ENCODE data around the gene BAIAP2.

BAIAP2 gene

DNA sequence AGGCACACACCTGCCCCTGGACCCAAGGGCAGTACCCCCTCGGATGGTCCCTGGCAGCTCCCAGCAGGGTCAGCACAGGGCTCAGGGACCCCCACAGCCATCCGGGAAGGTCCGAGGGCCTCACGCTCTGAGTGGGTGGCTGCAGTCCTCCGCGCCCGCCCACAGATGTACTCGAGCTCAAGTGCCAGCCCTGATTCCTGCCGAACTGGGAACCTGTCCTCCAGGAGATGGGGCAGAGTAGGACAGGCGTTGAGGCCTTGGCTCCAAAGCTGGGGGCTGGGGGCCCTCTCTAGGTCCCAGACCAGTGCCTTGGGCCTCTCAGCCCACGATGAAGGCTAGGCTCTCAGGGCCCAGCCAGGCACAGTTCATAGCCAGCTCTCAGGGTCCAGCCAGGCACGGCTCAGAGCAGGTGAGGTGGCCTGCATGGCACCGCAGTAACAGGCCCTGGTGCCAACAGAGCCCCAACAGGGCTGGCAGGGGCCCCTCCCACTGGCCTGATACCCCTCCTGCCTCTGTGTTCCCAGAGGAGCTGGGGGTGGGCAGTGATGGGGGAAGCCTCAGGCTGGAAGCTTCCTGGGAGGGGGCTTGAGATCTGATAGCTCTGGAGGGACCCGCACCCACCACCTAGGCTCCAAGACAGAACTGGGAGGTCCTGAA, 94.9 kb downstream of the BAIAP2 start:
- TF ChIP-seq, protein P1, sequence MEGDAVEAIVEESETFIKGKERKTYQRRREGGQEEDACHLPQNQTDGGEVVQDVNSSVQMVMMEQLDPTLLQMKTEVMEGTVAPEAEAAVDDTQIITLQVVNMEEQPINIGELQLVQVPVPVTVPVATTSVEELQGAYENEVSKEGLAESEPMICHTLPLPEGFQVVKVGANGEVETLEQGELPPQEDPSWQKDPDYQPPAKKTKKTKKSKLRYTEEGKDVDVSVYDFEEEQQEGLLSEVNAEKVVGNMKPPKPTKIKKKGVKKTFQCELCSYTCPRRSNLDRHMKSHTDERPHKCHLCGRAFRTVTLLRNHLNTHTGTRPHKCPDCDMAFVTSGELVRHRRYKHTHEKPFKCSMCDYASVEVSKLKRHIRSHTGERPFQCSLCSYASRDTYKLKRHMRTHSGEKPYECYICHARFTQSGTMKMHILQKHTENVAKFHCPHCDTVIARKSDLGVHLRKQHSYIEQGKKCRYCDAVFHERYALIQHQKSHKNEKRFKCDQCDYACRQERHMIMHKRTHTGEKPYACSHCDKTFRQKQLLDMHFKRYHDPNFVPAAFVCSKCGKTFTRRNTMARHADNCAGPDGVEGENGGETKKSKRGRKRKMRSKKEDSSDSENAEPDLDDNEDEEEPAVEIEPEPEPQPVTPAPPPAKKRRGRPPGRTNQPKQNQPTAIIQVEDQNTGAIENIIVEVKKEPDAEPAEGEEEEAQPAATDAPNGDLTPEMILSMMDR (IDR thresholded peaks at IDR 0.05): no peak
- DNase-seq (ENCODE audit: low spot score): no peak
- no peak overlapping the region for H3K4me3 ChIP-seq
- H3K27ac ChIP-seq: peak overlapping the region in 1 of 2 donors; percentile 11

DNA sequence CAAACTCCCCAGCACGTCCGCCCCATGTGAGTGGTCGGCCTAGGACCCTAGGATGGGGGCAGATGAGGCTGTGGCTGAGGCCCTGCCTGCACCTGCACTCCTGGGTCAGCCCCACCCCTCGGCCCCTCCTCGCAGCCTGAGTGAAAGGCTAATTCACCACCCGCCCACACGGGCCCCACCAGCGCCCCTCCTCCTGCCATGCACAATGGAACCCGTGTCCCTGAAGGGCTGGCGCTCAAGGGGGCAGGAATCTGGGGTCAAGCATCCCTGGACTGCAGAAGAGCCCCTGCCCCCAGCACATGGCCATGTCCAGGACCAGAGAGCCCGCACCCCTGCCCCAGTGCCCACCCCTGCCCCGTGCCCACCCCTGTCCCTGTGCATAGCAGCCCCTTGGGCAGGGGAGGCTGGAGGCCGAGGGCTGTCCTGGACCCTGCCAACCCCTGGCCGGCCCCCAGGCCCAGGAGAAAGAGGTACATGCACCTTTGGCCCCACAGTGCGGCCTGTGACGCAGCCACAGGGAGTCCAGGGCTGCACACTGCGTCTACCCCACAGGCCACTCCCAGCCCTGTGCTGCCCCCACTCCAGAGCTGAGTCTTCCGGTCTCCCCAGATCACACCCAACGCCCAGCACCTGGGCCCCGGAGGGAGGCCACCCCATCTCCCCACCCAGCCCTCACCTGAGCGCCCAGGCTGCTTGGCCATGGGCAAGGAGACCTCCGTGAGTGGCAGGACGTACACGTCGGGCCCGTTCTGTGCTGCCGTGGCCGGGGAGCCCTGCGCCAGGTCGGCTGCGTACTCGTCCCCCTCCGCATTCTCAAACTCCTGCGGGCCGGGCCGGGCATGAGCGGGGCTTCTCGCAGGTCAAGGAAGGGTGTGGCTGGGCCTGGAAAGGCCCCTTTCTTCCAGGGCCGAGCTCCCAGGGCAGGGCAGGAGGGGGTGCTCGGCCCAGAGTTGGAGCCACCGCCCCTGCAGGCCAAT, 95.7 kb downstream of the BAIAP2 start:
- Histone ChIP-seq H3K27ac (peak overlapping the region in 1 of 2 donors; percentile 11), H3K4me3 (no peak overlapping the region)
- no peak for DNase-seq (ENCODE audit: low spot score)
- TF ChIP-seq, protein P1 (IDR thresholded peaks at IDR 0.05): no peak

DNA sequence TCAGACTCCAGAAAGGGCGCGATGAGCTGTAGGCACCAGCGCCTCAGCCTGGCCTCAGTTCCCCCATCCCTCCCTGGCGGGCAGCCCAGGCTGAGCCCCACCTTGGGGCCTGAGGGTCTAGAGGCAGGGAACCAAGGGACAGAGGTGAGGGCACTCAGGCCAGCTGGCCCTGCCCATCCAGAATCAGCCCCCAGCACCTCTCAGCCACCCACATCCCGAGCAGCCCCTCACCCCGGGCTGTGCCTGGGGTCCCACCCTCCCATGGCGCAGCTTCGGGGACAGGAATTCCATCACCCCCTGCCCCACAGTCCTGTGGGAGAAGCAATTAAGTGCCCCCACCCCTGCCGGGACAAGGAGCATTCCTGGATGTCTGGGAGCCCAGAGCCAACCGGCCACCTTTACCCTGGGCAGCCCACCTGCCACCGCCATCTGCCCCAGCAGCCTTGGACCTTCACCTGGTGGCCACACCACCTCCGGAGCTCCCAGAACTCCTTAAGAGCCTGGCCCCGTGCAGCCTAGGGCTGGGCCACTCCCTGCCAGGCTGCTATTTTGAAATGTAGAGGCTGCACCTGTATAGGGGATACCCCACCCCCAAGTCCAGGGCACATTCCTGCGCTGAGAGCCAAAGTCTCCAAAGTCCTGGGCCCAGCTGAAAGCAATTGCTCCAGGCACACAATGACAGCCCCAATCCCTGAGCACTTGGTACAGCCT, 96.7 kb downstream of the BAIAP2 start:
- Histone ChIP-seq H3K4me3 (no peak overlapping the region), H3K27ac (peak overlapping the region in 1 of 2 donors; percentile 16)
- DNase-seq (ENCODE audit: low spot score): no peak

DNA sequence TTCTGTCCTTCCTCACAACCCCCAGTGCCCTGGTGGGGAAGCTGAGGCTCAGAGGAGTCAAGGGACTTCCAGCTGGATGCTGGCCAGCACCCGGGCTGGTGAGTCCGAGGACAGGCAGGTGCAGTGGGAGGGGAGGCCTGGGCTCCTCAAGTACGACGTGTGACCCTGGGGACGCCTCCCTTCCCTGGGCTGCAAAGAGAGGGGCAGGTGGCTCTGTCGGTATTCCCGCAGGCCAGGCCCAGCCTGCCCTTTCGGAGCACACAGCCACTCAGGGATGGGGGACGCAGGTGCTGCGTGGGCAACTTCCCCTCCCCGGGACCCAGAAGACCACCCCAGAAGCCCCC, 97.2 kb downstream of the BAIAP2 start:
- H3K4me3 ChIP-seq: no peak overlapping the region
- H3K27ac ChIP-seq: no peak overlapping the region

More for the DNA sequence above, 96.7 kb downstream of the BAIAP2 start:
- TF ChIP-seq, protein P1 (IDR thresholded peaks at IDR 0.05): no peak

DNA sequence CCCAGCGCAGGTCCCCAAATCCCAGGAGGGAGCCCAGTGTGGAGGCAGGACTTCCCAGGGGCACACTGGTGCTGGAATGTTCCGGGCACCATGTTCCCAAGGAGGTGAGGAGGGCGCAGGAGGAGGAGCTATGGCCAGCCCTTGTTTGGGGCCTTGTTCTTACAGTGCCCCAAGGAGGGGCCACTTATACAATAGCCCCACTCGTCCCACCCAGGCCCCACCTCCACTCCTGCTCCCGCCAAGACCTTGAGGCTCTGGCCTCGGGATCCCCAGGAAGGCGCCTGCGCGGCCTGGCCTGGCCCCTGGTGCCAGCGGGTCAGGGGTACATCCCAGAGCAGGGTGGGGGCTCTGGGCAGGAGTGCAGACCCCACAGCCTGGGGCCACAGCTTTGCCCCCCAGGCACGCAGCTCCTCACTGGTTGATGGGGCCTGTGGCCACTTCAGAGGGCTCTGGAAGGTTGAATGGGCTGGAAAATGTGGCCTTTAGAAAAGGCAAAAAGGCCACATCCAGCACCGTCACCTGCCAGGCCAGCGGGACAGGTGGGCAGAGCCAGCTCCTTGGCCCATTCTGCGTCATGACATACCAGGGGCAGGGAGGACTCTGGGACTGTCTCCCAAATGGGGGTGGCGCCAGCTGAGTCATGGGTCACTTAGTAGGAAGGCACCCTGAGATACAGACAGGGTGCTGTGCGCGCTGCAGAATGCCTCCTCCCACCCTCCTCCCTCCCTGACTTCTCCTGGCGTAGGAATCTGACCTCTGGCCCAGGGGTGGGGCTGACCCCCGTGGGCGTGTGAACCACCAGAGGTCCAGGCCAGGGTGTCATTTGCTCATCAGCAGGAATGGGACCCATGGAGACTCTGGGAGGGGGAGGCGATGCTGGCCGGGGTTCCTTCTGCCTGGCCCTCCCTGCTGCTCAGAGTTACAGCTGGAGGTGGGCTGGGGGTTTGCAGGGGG, 98.1 kb downstream of the BAIAP2 start:
- no peak for DNase-seq (ENCODE audit: low spot score)
- Histone ChIP-seq H3K4me3 (no peak overlapping the region), H3K27ac (peak overlapping the region in 1 of 2 donors; percentile 17)
- TF ChIP-seq, protein P1 (IDR thresholded peaks at IDR 0.05): no peak

More for the DNA sequence above, 97.2 kb downstream of the BAIAP2 start:
- TF ChIP-seq, protein P1 (IDR thresholded peaks at IDR 0.05): no peak
- DNase-seq (ENCODE audit: low spot score): no peak

Measured in coronary artery (tissue), 2 donors.